ENCODE data around the gene TAGLN3. TPM values are rescaled to one million over a fixed set of nuclear protein-coding genes. Genes with fewer than 3 reads are reported as not detected.

The TAGLN3 gene
- total RNA-seq, 3 donors from 2014 or later (not counting 1 experiment from before 2014, with no cell fraction given): not detected

- no peaks in the 10 kb centered on the region for H3K36me3 Mint-ChIP-seq
- WGBS (ENCODE audit: insufficient coverage): 88% methylated on average over 4 of the region's 4 CpGs
- no peaks in the 10 kb centered on the region for H3K9me3 ChIP-seq (ENCODE audit: control insufficient read depth, insufficient read depth, low read length)
- no peaks in the 10 kb centered on the region for H3K27me3 Mint-ChIP-seq (ENCODE audit: low read depth in 2 of 2)
- H3K27ac Mint-ChIP-seq: no peak overlapping the region
- DNase-seq (no peak), ATAC-seq (no peak)
- no peak for TF ChIP-seq CTCF (IDR thresholded peaks at IDR 0.05)
- no peaks in the 10 kb centered on the region for H3K9me3 Mint-ChIP-seq
- H3K4me3 ChIP-seq (ENCODE audit: low read length): no peak overlapping the region
- H3K4me3 Mint-ChIP-seq: no peak overlapping the region
- H3K27me3 ChIP-seq (ENCODE audit: control insufficient read depth, insufficient read depth, low read length): no peaks in the 10 kb centered on the region
- no peaks in the 10 kb centered on the region for H3K36me3 ChIP-seq (ENCODE audit: control insufficient read depth, insufficient read depth, low read length)
- H3K4me1 Mint-ChIP-seq: no peaks in the 10 kb centered on the region
- intact Hi-C loops (cut with micrococcal nuclease): no loop called here
- H3K27ac ChIP-seq (ENCODE audit: low read length): no peak overlapping the region
- no peaks in the 10 kb centered on the region for H3K4me1 ChIP-seq (ENCODE audit: control insufficient read depth, insufficient read depth, low read length)
Observed at GRCh38 chr3:112027142-112027541, 28.4 kb downstream of the TAGLN3 start.

- Histone ChIP-seq H3K27me3 (ENCODE audit: control insufficient read depth, insufficient read depth, low read length) (no peaks in the 10 kb centered on the region), H3K4me1 (ENCODE audit: control insufficient read depth, insufficient read depth, low read length) (no peaks in the 10 kb centered on the region), H3K4me3 (ENCODE audit: low read length) (no peak overlapping the region), H3K36me3 (ENCODE audit: control insufficient read depth, insufficient read depth, low read length) (no peaks in the 10 kb centered on the region), H3K27ac (ENCODE audit: low read length) (no peak overlapping the region), H3K9me3 (ENCODE audit: control insufficient read depth, insufficient read depth, low read length) (no peaks in the 10 kb centered on the region)
- intact Hi-C loops (cut with micrococcal nuclease): no loop called here
- no peak for DNase-seq
- no peak for TF ChIP-seq CTCF (IDR thresholded peaks at IDR 0.05)
- no peak overlapping the region for H3K27ac Mint-ChIP-seq
- H3K4me1 Mint-ChIP-seq: no peaks in the 10 kb centered on the region
- 83% methylated on average over 4 of the region's 4 CpGs for WGBS (ENCODE audit: insufficient coverage)
- no peaks in the 10 kb centered on the region for H3K9me3 Mint-ChIP-seq
- ATAC-seq: no peak
- no peaks in the 10 kb centered on the region for H3K36me3 Mint-ChIP-seq
- H3K4me3 Mint-ChIP-seq: no peak overlapping the region
- no peaks in the 10 kb centered on the region for H3K27me3 Mint-ChIP-seq (ENCODE audit: low read depth in 2 of 2)
Observed at GRCh38 chr3:112027826-112028225, 29.1 kb downstream of the TAGLN3 start.

GRCh38 chr3:112030901-112031300 is 32.2 kb downstream of the TAGLN3 start:
- no peak for TF ChIP-seq CTCF (IDR thresholded peaks at IDR 0.05)
- WGBS (ENCODE audit: insufficient coverage): 83% methylated on average over 3 of the region's 5 CpGs
- H3K4me1 Mint-ChIP-seq: no peaks in the 10 kb centered on the region
- no peak overlapping the region for H3K4me3 ChIP-seq (ENCODE audit: low read length)
- no peaks in the 10 kb centered on the region for H3K27me3 ChIP-seq (ENCODE audit: control insufficient read depth, insufficient read depth, low read length)
- H3K36me3 Mint-ChIP-seq: no peaks in the 10 kb centered on the region
- H3K9me3 Mint-ChIP-seq: no peaks in the 10 kb centered on the region
- no peaks in the 10 kb centered on the region for H3K9me3 ChIP-seq (ENCODE audit: control insufficient read depth, insufficient read depth, low read length)
- DNase-seq (no peak), ATAC-seq (no peak)
- intact Hi-C loops (cut with micrococcal nuclease): no loop called here
- no peak overlapping the region for H3K27ac ChIP-seq (ENCODE audit: low read length)
- H3K27me3 Mint-ChIP-seq (ENCODE audit: low read depth in 2 of 2): peaks cover 0 to 4% of the 10 kb centered on the region in 2 donors
- no peaks in the 10 kb centered on the region for H3K4me1 ChIP-seq (ENCODE audit: control insufficient read depth, insufficient read depth, low read length)
- no peak overlapping the region for H3K4me3 Mint-ChIP-seq
- H3K36me3 ChIP-seq (ENCODE audit: control insufficient read depth, insufficient read depth, low read length): no peaks in the 10 kb centered on the region
- no peak overlapping the region for H3K27ac Mint-ChIP-seq

- H3K4me3 ChIP-seq (ENCODE audit: low read length): no peak overlapping the region
- H3K27me3 Mint-ChIP-seq (ENCODE audit: low read depth in 2 of 2): peaks cover 0 to 4% of the 10 kb centered on the region in 2 donors
- ATAC-seq (no peak), DNase-seq (no peak)
- H3K27ac ChIP-seq (ENCODE audit: low read length): no peak overlapping the region
- no peaks in the 10 kb centered on the region for H3K36me3 ChIP-seq (ENCODE audit: control insufficient read depth, insufficient read depth, low read length)
- H3K9me3 Mint-ChIP-seq: no peaks in the 10 kb centered on the region
- H3K4me3 Mint-ChIP-seq: no peak overlapping the region
- 85% methylated on average over 5 of the region's 5 CpGs for WGBS (ENCODE audit: insufficient coverage)
- no peaks in the 10 kb centered on the region for H3K4me1 ChIP-seq (ENCODE audit: control insufficient read depth, insufficient read depth, low read length)
- H3K9me3 ChIP-seq (ENCODE audit: control insufficient read depth, insufficient read depth, low read length): no peaks in the 10 kb centered on the region
- TF ChIP-seq CTCF (IDR thresholded peaks at IDR 0.05): no peak
- H3K27me3 ChIP-seq (ENCODE audit: control insufficient read depth, insufficient read depth, low read length): no peaks in the 10 kb centered on the region
- no peak overlapping the region for H3K27ac Mint-ChIP-seq
- no peaks in the 10 kb centered on the region for H3K36me3 Mint-ChIP-seq
- intact Hi-C loops (cut with micrococcal nuclease): no loop called here
- no peaks in the 10 kb centered on the region for H3K4me1 Mint-ChIP-seq
Observed at GRCh38 chr3:112032098-112032731, 33.5 kb downstream of the TAGLN3 start.
